Motor neuron (in vitro differentiated cells): ENCODE results near the gene RHOB. TPM values are rescaled to one million over a fixed set of nuclear protein-coding genes. Genes with fewer than 3 reads are reported as not detected.
A peak's percentile ranks its signal among the peaks of the same experiment; 100 is the strongest.
"Not testable (repeated sequence)": the region's sequence is repeated elsewhere in the genome, so short reads cannot be mapped to it uniquely, and the experiment has no call there.

ENCODE experiments used
- ATAC-seq, 8 experiments: fragments of 200-7000 bp; cut with Tn5 transposase; replicated peaks in 6 of 8; 2 replicates each; pipeline ENCODE4 v1.8.0; 2021; ENCODE audit warnings: mild to moderate bottlenecking in 8 of 8, moderate library complexity in 8 of 8
- H3K27ac ChIP-seq, 2 donors: fragments of 250-450 bp; sonication (Bioruptor Pico); 2 replicates each; pipeline ENCODE4 v1.9.0; 2021; ENCODE audit warnings: antibody characterized with exemption in 2 of 2, mild to moderate bottlenecking in 2 of 2, moderate library complexity in 1 of 2
- H3K4me1 ChIP-seq, 2 donors: fragments of 250-450 bp; sonication (Bioruptor Pico); replicated peaks in 1 of 2; 2 replicates each; pipeline ENCODE4 v1.6.1; 2021; ENCODE audit warnings: antibody characterized with exemption in 2 of 2, mild to moderate bottlenecking in 2 of 2, moderate library complexity in 1 of 2
- H3K4me3 ChIP-seq, 5 donors: fragments of 250-450 bp; sonication (Bioruptor Pico); 2 replicates each; pipeline ENCODE4 v1.9.0; 2021; ENCODE audit warnings: antibody characterized with exemption in 5 of 5, mild to moderate bottlenecking in 5 of 5, moderate library complexity in 4 of 5
- WGBS, 10 experiments: fragments of 450-650 bp; shearing (Covaris generic); methylation state at CpG; one replicate each; pipeline ENCODE4 v1.0.0; 2022; 5-methylcytosine and 5-hydroxymethylcytosine counted together
- in situ Hi-C, 9 experiments: fragments of 400-800 bp; cut with MboI; loops; one replicate each; pipeline ENCODE4 v1.15.0; 2021; ENCODE audit warnings: low sequenced_read_pairs in 9 of 9, low pct_unique_long_range_greater_than_20kb in 2 of 9; ENCODE audit not compliant: unreplicated experiment in 9 of 9
- total RNA-seq, 8 experiments: library from RNA; unstranded; fragments of 300-600 nt; gene quantifications; 2 replicates each; pipeline versions ENCODE4 v1.2.3 to v1.2.4, GENCODE V29; 2022

The RHOB gene
- total RNA-seq, 8 experiments from 2014 or later, result 12.1 to 280 (median 56.3) TPM

DNA sequence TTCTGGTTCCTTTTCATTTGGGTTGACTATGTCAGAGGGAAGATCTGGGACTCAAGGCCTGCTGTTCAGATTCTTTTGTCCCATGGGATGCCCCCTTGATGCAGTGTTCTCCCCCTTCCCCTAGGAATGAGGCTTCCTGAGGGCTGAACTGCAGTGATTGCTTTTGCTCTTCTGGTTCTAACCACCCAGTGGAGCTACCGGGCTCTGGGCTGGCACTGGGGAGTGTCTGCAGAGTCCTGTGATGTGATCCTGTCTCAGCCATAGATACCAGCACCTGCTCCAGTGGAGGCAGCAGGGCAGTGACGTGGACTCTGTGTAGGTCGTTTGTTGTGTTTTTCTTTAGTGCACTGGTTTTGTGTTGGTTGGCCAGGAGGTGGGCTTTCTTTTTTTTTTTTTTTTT is 32.1 kb upstream of the RHOB start:
- Histone ChIP-seq H3K4me1 (peaks cover 5 to 8% of the 10 kb centered on the region in 2 donors), H3K4me3 (no peak overlapping the region), H3K27ac (no peak overlapping the region)
- no peak for ATAC-seq
- in situ Hi-C loops, result loop anchor here in 1 of 9 experiments (10.0 kb wide), 1 partner anchor 230 kb away; no protein-coding TSS in a partner anchor
- 88 to 100% (median 100%) methylated on average over 1 to 2 of the region's 3 CpGs; no CpG with 5 or more reads in 6 of the 10 experiments for WGBS, 10 experiments

GRCh38 chr2:20415511-20415918 is 31.4 kb upstream of the RHOB start:
- H3K4me1 ChIP-seq, result peaks cover 5 to 11% of the 10 kb centered on the region in 2 donors
- H3K27ac ChIP-seq, result no peak overlapping the region
- peak in 3 of 8 experiments; percentile 37 to 76 (median 66) for ATAC-seq
- in situ Hi-C loops, result loop anchor here in 1 of 9 experiments (10.0 kb wide), 1 partner anchor 229 kb away; no protein-coding TSS in a partner anchor
- no peak overlapping the region for H3K4me3 ChIP-seq
- WGBS, 10 experiments, result 0 to 48% (median 0%) methylated on average over 1 to 2 of the region's 2 CpGs; no CpG with 5 or more reads in 7 of the 10 experiments

DNA sequence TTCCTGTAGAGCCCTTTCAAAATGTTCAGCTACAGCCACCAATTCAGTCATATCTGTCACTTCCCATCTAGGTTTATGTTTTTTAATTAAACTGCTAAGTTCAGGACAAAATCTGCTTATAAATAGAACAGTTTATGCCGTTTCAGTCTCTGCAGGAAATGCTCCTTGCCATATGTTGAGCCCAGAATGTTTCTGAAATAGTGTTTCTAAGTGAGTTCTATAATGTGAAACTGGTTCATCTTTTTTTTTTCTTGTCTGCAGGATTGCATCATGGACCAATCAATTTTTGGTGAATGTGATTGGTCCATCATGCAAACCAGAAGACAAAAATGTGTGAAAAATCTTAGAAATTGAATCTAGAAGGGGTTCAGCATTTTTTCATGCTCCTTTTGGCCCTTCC is 30.2 kb upstream of the RHOB start:
- Histone ChIP-seq H3K4me3 (no peak overlapping the region), H3K27ac (no peak overlapping the region), H3K4me1 (peaks cover 5 to 11% of the 10 kb centered on the region in 2 donors)
- 67 to 100% (median 94%) methylated on average over 1 of the region's 1 CpG; no CpG with 5 or more reads in 3 of the 10 experiments for WGBS, 10 experiments
- in situ Hi-C loops, result loop anchor here in 1 of 9 experiments (10.0 kb wide), 1 partner anchor 228 kb away; no protein-coding TSS in a partner anchor
- no peak for ATAC-seq

- H3K4me1 ChIP-seq, result peaks cover 5 to 11% of the 10 kb centered on the region in 2 donors
Observed at GRCh38 chr2:20417230-20417821, 29.5 kb upstream of the RHOB start.

GRCh38 chr2:20418519-20418918 is 28.4 kb upstream of the RHOB start:
- no peak for ATAC-seq
- 40 to 100% (median 92%) methylated on average over 1 to 3 of the region's 3 CpGs; no CpG with 5 or more reads in 1 of the 10 experiments for WGBS, 10 experiments
- Histone ChIP-seq H3K27ac (no peak overlapping the region), H3K4me1 (peaks cover 5 to 11% of the 10 kb centered on the region in 2 donors), H3K4me3 (no peak overlapping the region)
- in situ Hi-C loops, result loop anchor here in 1 of 9 experiments (10.0 kb wide), 1 partner anchor 226 kb away; no protein-coding TSS in a partner anchor

More at GRCh38 chr2:20417230-20417821, 29.5 kb upstream of the RHOB start:
- not testable (repeated sequence) for H3K27ac ChIP-seq, ATAC-seq, H3K4me3 ChIP-seq
- WGBS, 10 experiments, result 60 to 100% (median 83%) methylated on average over 1 to 5 of the region's 5 CpGs; no CpG with 5 or more reads in 4 of the 10 experiments
- in situ Hi-C loops, result loop anchor here in 1 of 9 experiments (10.0 kb wide), 1 partner anchor 227 kb away; no protein-coding TSS in a partner anchor

GRCh38 chr2:20419007-20419576 is 27.8 kb upstream of the RHOB start:
- Histone ChIP-seq H3K4me3 (no peak overlapping the region), H3K27ac (peak overlapping the region in 1 of 2 donors; percentile 19)
- ATAC-seq, result peak; percentile 38 to 92 (median 88)

GRCh38 chr2:20419752-20420151 is 27.1 kb upstream of the RHOB start:
- in situ Hi-C loops, result loop anchor here in 1 of 9 experiments (10.0 kb wide), 1 partner anchor 225 kb away; no protein-coding TSS in a partner anchor
- Histone ChIP-seq H3K4me3 (no peak overlapping the region), H3K27ac (no peak overlapping the region), H3K4me1 (peaks cover 5 to 11% of the 10 kb centered on the region in 2 donors)
- no peak for ATAC-seq
- WGBS, 10 experiments, result 82 to 100% (median 92%) methylated on average over 2 to 6 of the region's 9 CpGs; no CpG with 5 or more reads in 3 of the 10 experiments

More at GRCh38 chr2:20419007-20419576, 27.8 kb upstream of the RHOB start:
- H3K4me1 ChIP-seq, result peaks cover 5 to 11% of the 10 kb centered on the region in 2 donors
- in situ Hi-C loops, result loop anchor here in 1 of 9 experiments (10.0 kb wide), 1 partner anchor 226 kb away; no protein-coding TSS in a partner anchor
- 0 to 44% (median 20%) methylated on average over 1 to 7 of the region's 8 CpGs; no CpG with 5 or more reads in 2 of the 10 experiments for WGBS, 10 experiments

GRCh38 chr2:20421336-20421987 is 25.4 kb upstream of the RHOB start:
- ATAC-seq, result no peak
- no peak overlapping the region for H3K27ac ChIP-seq
- H3K4me3 ChIP-seq, result no peak overlapping the region
- 87 to 100% (median 96%) methylated on average over 1 to 7 of the region's 14 CpGs; no CpG with 5 or more reads in 4 of the 10 experiments for WGBS, 10 experiments
- H3K4me1 ChIP-seq, result peaks cover 5 to 11% of the 10 kb centered on the region in 2 donors
- in situ Hi-C loops, result no loop called here

DNA sequence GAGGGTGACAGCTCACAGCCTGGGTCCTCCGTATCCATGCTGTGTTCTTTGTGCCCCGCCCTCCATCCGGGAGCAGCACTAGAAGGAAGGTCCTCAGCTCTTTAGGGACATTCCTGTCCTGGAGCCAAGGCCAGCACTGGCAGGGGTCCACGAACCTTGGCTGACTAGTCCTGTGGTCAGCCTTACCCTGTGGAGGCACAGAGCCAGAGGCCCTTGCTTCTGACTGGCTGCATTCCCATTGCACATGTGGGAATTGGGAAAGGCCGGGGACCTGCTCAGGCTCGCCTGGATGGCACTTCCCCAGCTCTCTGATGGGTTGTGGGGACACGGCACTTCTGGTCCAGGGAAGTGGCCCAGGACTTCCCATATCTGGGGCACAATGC is 24.9 kb upstream of the RHOB start:
- Histone ChIP-seq H3K4me3 (no peak overlapping the region), H3K4me1 (peaks cover 5 to 11% of the 10 kb centered on the region in 2 donors), H3K27ac (no peak overlapping the region)
- in situ Hi-C loops, result no loop called here
- WGBS, 10 experiments, result 83 to 90% methylated on average over 2 of the region's 7 CpGs; no CpG with 5 or more reads in 8 of the 10 experiments
- ATAC-seq, result peak in 1 of 8 experiments; percentile 6

DNA sequence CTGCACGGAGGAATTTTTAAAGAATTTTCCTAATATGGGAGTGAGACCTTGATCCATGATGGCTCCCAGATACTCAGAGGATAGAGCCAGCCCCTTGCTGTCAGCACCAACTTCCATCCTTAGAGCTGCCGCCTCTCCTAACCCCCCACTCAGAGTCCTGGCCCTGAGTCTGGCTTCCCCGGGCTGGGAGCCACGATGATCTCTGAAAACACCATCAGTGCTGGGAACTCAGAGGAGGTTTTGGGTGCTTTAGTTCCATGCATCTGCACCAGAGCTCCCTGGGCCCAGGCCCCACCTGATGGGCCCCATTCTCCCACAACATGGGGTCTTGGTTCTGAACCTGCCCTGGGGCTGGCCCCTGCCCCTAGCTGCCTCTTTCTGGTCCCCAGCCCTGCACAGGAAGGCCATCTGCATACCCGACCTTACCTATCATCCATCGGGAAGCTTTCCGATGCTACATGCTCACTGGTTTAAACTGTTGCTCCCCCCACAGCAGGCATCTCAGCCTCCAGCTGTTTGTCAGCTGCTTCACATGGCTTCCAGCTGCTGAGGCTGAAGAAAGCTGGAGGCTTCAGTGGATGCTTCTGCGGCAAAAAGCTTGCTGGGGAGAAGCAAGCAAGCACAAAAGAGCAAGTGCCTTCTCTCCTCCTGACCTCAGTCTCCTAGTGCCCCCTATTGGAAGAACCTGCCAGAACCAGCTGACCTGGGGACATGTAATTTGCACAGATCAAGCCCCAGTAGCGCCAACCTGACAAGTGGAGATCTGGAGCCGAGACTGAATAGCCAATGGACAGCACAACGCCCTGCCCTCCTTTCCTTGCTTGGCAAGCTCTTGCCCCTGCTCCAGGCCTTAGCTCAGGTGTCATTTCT is 24.2 kb upstream of the RHOB start:
- Histone ChIP-seq H3K4me3 (no peak overlapping the region), H3K27ac (no peak overlapping the region), H3K4me1 (peaks cover 5 to 11% of the 10 kb centered on the region in 2 donors)
- in situ Hi-C loops, result no loop called here
- ATAC-seq, result peak in 1 of 8 experiments; percentile 22
- WGBS, 10 experiments, result 30 to 100% (median 70%) methylated on average over 1 to 5 of the region's 11 CpGs; no CpG with 5 or more reads in 3 of the 10 experiments

- no peak for ATAC-seq
- H3K27ac ChIP-seq, result no peak overlapping the region
Observed at GRCh38 chr2:20423359-20423758, 23.5 kb upstream of the RHOB start.

GRCh38 chr2:20423847-20424246 is 23.0 kb upstream of the RHOB start:
- Histone ChIP-seq H3K27ac (no peak overlapping the region), H3K4me1 (peaks cover 5 to 11% of the 10 kb centered on the region in 2 donors), H3K4me3 (no peak overlapping the region)
- ATAC-seq, result no peak
- WGBS, 10 experiments, result 80 to 100% (median 100%) methylated on average over 1 to 2 of the region's 2 CpGs; no CpG with 5 or more reads in 5 of the 10 experiments
- in situ Hi-C loops, result no loop called here

More at GRCh38 chr2:20423359-20423758, 23.5 kb upstream of the RHOB start:
- in situ Hi-C loops, result no loop called here
- H3K4me3 ChIP-seq, result no peak overlapping the region
- 30 to 97% (median 86%) methylated on average over 2 to 6 of the region's 6 CpGs; no CpG with 5 or more reads in 2 of the 10 experiments for WGBS, 10 experiments
- peaks cover 5 to 11% of the 10 kb centered on the region in 2 donors for H3K4me1 ChIP-seq
